Sigmoid colon (tissue), 4 donors: Measurements from ENCODE around the gene NUDT4.

ENCODE experiments used
- POLR2AphosphoS5 ChIP-seq, 4 donors: sonication (generic); formaldehyde crosslinking; IDR thresholded peaks; one replicate each; pipeline ENCODE4 v1.6.1; 2017; ENCODE audit warnings: antibody characterized with exemption in 4 of 4
- TF ChIP-seq, protein P1 (sequence below), 4 experiments: fragments of 450-650 bp in 3 of 4; fragments of 200-600 bp in 1 of 4; IDR thresholded peaks; one replicate each; pipeline ENCODE4 v1.5.1; 2016 to 2019; ENCODE audit warnings: antibody characterized with exemption in 4 of 4, mild to moderate bottlenecking in 3 of 4, moderate library complexity in 2 of 4

DNA sequence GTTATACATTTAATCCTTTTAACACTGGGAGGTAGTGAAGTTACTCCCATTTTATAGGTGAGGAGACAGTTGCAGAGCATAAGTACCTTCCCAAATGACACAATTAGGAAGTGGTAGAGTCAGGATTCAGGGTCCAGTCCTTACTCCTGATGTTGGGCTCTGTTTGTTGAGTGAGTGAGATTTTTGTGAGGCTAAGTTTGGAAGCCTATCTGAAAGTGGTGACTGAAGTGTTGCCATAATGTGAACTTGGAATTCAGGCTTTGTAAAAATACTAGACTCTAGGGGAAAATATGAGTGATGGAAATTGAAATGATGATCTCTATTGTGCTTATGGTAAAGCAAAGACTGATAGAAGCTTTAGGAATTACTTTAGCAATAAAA, 2.2 kb downstream of the NUDT4 start:
- TF ChIP-seq, protein P1, sequence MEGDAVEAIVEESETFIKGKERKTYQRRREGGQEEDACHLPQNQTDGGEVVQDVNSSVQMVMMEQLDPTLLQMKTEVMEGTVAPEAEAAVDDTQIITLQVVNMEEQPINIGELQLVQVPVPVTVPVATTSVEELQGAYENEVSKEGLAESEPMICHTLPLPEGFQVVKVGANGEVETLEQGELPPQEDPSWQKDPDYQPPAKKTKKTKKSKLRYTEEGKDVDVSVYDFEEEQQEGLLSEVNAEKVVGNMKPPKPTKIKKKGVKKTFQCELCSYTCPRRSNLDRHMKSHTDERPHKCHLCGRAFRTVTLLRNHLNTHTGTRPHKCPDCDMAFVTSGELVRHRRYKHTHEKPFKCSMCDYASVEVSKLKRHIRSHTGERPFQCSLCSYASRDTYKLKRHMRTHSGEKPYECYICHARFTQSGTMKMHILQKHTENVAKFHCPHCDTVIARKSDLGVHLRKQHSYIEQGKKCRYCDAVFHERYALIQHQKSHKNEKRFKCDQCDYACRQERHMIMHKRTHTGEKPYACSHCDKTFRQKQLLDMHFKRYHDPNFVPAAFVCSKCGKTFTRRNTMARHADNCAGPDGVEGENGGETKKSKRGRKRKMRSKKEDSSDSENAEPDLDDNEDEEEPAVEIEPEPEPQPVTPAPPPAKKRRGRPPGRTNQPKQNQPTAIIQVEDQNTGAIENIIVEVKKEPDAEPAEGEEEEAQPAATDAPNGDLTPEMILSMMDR (IDR thresholded peaks at IDR 0.05) = no peak
- no peak for TF ChIP-seq POLR2AphosphoS5 (IDR thresholded peaks at IDR 0.05)
